GM12872 (cell line): Measurements from ENCODE around the gene SHLD1.

Source experiments
- TF ChIP-seq, protein P1 (sequence below): IDR thresholded peaks from 3 replicates; pipeline ENCODE4 v1.5.1; 2011; ENCODE audit warnings: low read depth, mild to moderate bottlenecking, low read length, moderate library complexity; ENCODE audit not compliant: insufficient read depth

Gene SHLD1

DNA sequence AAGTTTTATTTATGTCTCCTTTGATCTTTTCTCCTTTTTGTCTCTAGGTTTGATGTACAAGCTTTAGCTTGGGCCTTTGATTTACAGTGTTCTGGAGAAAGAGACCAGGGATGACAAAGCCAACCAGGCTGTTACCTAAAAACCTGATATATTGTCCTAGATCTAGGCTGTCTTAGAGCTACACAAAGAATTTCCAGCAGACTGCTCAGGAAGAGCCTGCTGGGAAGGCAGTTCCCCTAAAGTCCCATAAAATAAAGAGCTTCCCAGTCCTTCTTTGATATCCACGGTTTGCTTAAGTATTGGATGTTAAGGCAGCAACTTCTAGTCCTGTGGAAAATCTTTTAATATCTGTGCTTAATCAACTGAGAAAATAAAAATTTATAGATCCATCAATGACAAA, 70.5 kb downstream of the SHLD1 start:
- TF ChIP-seq, protein P1, sequence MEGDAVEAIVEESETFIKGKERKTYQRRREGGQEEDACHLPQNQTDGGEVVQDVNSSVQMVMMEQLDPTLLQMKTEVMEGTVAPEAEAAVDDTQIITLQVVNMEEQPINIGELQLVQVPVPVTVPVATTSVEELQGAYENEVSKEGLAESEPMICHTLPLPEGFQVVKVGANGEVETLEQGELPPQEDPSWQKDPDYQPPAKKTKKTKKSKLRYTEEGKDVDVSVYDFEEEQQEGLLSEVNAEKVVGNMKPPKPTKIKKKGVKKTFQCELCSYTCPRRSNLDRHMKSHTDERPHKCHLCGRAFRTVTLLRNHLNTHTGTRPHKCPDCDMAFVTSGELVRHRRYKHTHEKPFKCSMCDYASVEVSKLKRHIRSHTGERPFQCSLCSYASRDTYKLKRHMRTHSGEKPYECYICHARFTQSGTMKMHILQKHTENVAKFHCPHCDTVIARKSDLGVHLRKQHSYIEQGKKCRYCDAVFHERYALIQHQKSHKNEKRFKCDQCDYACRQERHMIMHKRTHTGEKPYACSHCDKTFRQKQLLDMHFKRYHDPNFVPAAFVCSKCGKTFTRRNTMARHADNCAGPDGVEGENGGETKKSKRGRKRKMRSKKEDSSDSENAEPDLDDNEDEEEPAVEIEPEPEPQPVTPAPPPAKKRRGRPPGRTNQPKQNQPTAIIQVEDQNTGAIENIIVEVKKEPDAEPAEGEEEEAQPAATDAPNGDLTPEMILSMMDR: no peak

DNA sequence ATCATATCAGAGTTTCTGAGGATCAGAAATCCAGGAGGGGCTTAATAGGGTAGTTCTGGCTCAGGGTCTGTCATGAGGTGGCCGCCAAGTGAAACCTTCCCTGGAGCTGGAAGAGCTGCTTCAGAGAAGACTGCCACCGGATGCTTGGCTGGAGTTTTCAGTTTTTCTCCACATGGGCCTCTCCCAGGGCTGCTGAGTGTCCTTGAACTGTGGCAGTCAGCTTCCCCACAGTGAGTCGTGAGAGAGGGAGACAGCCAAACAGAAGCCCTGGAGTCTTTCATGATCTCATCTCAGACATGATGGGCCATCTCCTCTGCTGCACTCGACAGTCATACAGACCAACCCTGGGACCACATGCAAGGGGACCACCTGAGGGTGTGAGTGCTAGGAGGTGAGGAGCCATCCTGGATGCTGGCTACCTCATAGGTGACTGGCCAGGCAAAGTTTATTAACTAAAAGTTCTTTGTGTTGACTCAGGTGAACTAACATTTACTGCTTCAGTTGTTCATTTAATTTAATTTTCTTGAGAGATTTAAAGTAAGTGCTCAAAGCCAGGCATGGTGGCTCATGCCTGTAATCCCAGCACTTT, 71.5 kb downstream of the SHLD1 start:
- TF ChIP-seq, protein P1: no peak

DNA sequence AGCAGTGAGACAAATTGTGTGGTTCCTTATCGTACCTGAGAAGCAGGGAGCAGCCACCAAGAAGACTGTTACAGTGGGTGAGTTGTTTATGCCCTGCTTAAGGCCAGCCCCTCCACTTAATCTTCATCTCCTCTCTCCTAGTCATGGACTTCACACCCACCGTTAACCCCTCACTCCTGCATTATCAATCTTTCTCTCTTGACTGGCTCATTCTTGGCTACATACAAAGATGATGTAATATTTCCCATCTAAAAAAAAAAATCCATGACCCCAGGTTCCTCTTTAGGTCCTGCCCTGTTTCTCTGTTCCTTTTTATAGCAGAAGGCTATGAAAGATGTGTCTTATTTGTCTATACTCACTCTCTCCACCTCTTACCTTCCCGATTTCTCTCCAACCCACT, 72.4 kb downstream of the SHLD1 start:
- TF ChIP-seq, protein P1: no peak

DNA sequence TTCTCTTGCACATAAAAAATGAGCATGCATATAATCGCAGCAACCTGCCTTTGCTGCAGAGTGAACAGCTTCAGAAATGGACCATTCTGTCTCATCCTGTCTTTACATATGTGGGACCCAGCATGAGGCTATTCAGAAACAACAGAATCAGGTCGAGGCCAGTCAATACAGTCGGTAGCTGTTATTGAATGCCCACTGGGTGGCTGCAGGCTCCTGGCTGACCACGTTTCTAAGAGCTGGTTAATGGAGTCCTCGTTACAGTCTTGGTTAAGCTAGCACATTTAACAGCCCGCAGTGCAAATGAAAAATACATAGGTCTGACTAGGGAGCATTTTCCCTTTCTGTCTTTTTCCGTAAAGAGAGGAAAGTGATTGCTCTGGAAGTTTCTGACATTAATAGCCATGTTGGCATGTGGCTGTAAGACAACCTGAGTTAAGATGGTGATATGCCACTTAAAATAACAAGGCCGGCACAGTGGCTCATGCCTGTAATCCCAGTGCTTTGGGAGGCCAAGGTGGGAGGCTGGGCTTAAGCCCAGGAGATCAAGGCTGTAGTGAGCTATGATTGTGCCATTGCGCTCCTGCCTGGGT, 75.0 kb downstream of the SHLD1 start:
- TF ChIP-seq, protein P1: no peak

DNA sequence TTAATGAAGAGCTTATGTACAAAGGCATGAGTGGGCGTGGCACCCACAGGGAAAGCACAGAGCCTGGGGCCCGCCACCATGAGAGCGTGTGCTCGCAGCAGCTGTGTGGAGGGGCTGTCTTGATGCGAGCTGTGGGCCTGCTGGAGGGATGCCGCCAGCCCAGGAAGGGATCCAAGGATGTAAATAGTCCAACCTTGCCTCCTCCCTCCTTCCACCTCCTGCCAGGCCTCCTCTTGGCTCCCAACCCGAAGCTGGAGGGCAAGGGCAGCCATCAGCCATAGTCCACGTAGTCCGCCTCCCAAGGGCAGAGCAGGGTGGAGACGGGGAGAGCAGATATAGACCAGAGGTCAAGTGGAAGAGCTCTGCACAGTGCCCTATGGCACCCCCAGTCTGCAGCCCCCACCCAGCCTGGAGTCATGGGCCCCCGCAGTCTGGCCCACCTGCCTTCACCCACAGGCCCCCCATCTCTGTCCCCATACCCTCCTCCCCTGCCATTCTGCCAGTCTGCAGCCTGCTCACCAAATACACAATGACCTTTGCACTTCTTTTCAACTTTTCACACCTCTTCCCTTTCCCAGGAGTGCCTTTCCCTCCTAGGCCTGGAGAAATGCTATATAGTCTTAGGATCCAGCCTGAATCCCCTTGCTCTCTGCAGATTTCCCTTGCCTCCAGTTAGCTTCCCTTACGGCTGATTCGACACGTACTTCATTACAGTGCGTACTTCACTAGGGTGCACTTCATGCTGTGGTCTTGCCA, 77.1 kb downstream of the SHLD1 start:
- TF ChIP-seq, protein P1: no peak

DNA sequence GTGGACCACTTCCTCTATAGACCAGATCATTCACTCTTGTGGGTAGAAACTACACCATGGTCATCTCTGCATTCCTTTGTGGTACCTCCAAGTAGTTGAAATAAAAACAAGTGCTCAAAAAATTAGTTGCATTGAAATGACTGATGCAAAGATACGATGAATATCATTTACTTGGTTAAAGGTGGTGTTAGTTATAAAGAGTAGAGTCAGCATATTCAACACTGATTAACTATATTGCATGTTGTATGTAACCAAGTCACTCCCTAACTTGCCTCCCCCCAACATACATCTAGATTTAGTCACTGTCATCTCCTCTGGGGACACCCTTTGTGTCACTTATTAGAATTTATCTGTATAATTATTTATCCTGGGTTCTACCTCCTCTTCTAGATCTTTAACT, 77.7 kb downstream of the SHLD1 start:
- TF ChIP-seq, protein P1: no peak

DNA sequence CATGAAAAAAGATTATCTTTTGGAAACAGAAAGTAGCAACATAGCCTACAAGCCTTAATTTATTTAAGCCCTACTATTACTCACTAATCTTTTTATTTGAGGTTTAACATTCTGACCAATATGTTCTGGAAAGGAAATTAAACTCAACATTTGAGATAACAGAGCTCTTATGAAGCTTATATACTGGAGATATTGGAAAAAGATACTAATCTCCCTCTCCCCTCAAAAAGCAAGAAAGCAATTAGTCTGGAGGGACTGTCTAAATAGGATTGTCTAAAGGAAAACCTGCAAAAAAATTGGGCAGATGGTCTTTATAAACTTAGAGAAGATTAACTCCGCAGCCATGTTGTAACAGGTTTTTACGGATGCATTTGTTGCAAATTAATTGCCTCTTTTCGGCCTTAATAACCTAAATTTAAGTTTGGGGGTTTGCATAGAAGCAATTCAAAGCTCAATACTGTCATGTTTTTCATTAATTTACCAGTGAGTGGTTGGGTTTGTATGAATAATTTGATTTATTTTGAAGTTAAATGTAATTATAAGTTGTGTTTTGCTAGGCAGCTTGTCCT, 79.1 kb downstream of the SHLD1 start:
- TF ChIP-seq, protein P1: no peak
